ENCODE results near the gene NDUFB7. TPM values are rescaled to one million over a fixed set of nuclear protein-coding genes. Genes with fewer than 3 reads are reported as not detected.

Gene NDUFB7
- polyA plus RNA-seq, 1 donor = 67.4 TPM

- DNase-seq = no peak
These were observed 45.4 kb downstream of the NDUFB7 start for GRCh38 chr19:14526423-14526822.

- DNase-seq = no peak
These were observed 46.1 kb downstream of the NDUFB7 start for GRCh38 chr19:14525729-14526128.

GRCh38 chr19:14520543-14520942, 51.3 kb downstream of the NDUFB7 start:
- no peak for DNase-seq

- no peak for DNase-seq
These were observed 51.9 kb downstream of the NDUFB7 start for GRCh38 chr19:14519860-14520407.

- DNase-seq = no peak
These were observed 52.5 kb downstream of the NDUFB7 start for GRCh38 chr19:14519245-14519859.

- peak; percentile 70 for DNase-seq
These were observed 53.9 kb downstream of the NDUFB7 start, which contains the start of gene DNAJB1 for GRCh38 chr19:14517840-14518505. TSS of gene DNAJB1 (minus strand) at chr19:14518397. CDS start at chr19:14518349, 48 bp downstream.

- no peak for DNase-seq
These were observed 54.4 kb downstream of the NDUFB7 start for GRCh38 chr19:14517446-14517839.

- no peak for DNase-seq
These were observed 55.0 kb downstream of the NDUFB7 start for GRCh38 chr19:14516746-14517438.

Other genes starting within 250 kb of the NDUFB7 start
- 16.4 TPM for gene ADGRE5, start 190.6 kb downstream of the NDUFB7 start, polyA plus RNA-seq (ENCODE audit: insufficient read length)
- 59.2 TPM for gene DDX39A, start 152.7 kb downstream of the NDUFB7 start, polyA plus RNA-seq (ENCODE audit: insufficient read length)
- 82.1 TPM for gene PKN1, start 138.8 kb downstream of the NDUFB7 start, polyA plus RNA-seq (ENCODE audit: insufficient read length)
- gene PTGER1, start 96.7 kb downstream of the NDUFB7 start, polyA plus RNA-seq (ENCODE audit: insufficient read length) = 1.6 TPM
- 67.3 TPM for gene GIPC1, start 75.9 kb downstream of the NDUFB7 start, polyA plus RNA-seq (ENCODE audit: insufficient read length)
- gene DNAJB1, start 53.7 kb downstream of the NDUFB7 start, polyA plus RNA-seq (ENCODE audit: insufficient read length) = 87.5 TPM
- gene TECR, start 42.5 kb downstream of the NDUFB7 start, polyA plus RNA-seq (ENCODE audit: insufficient read length) = 131 TPM
- gene CLEC17A, start 11.0 kb upstream of the NDUFB7 start, polyA plus RNA-seq (ENCODE audit: insufficient read length) = 0.07 TPM
- not detected for gene ADGRE3, start 102.8 kb upstream of the NDUFB7 start, polyA plus RNA-seq (ENCODE audit: insufficient read length)
- gene ZNF333, start 118.0 kb upstream of the NDUFB7 start, polyA plus RNA-seq (ENCODE audit: insufficient read length) = 28.8 TPM
- gene ADGRE2, start 206.5 kb upstream of the NDUFB7 start, polyA plus RNA-seq (ENCODE audit: insufficient read length) = 0.33 TPM